Thoracic aorta (tissue), 2 donors: ENCODE results near the gene PPP1R3D. TPM values are rescaled to one million over a fixed set of nuclear protein-coding genes. Genes with fewer than 3 reads are reported as not detected.

Experiments
- ATAC-seq: fragments of 150-250 bp; one replicate; pipeline ENCODE4 v1.8.0; 2017; ENCODE audit warnings: low read depth; ENCODE audit not compliant: insufficient number of reproducible peaks, low FRiP score
- DNase-seq: peaks from one replicate; pipeline ENCODE4 v3.0.0-alpha.2; 2020; ENCODE audit warnings: low spot score
- H3K27ac ChIP-seq, 2 donors: fragments of 200-600 bp; sonication (generic); 1 replicate in 1 of 2; 2 replicates in 1 of 2; pipeline ENCODE4 v1.5.1; 2016; ENCODE audit warnings: mild to moderate bottlenecking in 2 of 2, moderate library complexity in 2 of 2
- H3K27me3 ChIP-seq: fragments of 200-600 bp; sonication (generic); replicated peaks from 2 replicates; pipeline ENCODE4 v1.6.0; 2016; ENCODE audit warnings: mild to moderate bottlenecking; ENCODE audit not compliant: insufficient read depth
- H3K36me3 ChIP-seq: fragments of 200-600 bp; sonication (generic); one replicate; pipeline ENCODE4 v1.5.1; 2016
- H3K4me1 ChIP-seq, 2 donors: fragments of 200-600 bp; sonication (generic); 1 replicate in 1 of 2; 2 replicates in 1 of 2; pipeline versions ENCODE4 v1.5.1 to v1.6.0; 2016; ENCODE audit warnings: low read depth in 2 of 2, mild to moderate bottlenecking in 1 of 2; ENCODE audit not compliant: control insufficient read depth in 1 of 2
- H3K4me3 ChIP-seq: fragments of 200-600 bp; sonication (generic); 2 replicates; pipeline ENCODE4 v1.5.1; 2016; ENCODE audit warnings: mild to moderate bottlenecking
- H3K9me3 ChIP-seq: fragments of 200-600 bp; sonication (generic); 2 replicates; pipeline ENCODE4 v1.5.1; 2016
- CTCF ChIP-seq: fragments of 200-600 bp; sonication (generic); IDR thresholded peaks from one replicate; pipeline ENCODE4 v1.5.1; 2019; ENCODE audit warnings: antibody characterized with exemption
- total RNA-seq, 2 donors: library from RNA; depleted of rRNA; stranded (reverse); fragments of >200 nt; gene quantifications; one replicate each; pipeline versions ENCODE4 v1.1.0 to v1.2.3, GENCODE V29; 2016

PPP1R3D gene
- total RNA-seq, 2 donors from 2014 or later = 10.5 to 13.0 TPM

DNA sequence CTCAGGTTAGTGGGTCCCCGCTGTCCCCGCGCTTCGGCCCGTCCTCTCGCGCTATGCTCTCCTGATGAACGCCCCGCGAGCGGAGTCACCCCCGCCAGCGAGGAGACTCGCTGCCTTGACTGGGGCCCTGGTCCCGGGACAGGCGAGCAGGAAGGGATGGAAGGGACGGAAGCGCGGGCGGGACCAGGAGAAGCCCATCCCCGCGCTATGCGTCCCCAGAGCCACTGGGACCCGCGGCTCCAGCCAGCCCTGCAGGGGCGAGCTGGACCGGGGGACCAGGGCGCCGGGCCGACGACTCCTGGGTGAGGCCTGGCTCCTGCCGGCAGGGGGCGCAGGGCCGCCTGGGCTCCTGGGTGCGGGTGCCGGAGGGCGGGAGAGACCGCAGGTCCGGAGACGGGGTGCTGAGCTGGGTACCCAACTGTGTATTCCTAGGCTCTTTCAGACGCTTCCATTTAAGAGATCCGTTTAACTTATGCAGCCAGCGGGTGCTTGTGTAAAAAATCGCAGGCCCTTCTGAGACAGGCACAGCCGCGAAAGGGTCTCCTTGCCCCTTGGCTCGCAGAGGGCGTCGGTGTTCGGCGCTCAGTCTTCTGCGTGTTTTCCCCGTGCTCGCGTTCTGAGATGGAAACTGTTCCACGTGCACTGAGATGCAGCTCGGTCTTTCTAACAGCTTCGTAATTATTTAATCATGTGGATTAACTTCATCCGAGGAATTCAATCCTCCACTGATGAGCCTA, 6.1 kb downstream of the PPP1R3D start:
- DNase-seq (no peak), ATAC-seq (peak; percentile 80)
- no peaks in the 10 kb centered on the region for H3K27me3 ChIP-seq
- peak overlapping the region; percentile 90 for H3K4me3 ChIP-seq
- no peaks in the 10 kb centered on the region for H3K36me3 ChIP-seq
- H3K27ac ChIP-seq = peak overlapping the region in 1 of 2 donors; percentile 50
- peaks cover 13 to 25% of the 10 kb centered on the region in 2 donors for H3K4me1 ChIP-seq
- peak; percentile 97 for TF ChIP-seq CTCF
- H3K9me3 ChIP-seq = no peaks in the 10 kb centered on the region

GRCh38 chr20:59933296-59933848, 6.7 kb downstream of the PPP1R3D start, which contains the start of gene SYCP2:
Gene SYCP2 (minus strand): TSS chr20:59933637. CDS start chr20:59922413, 11,224 bp downstream.
- no peak for DNase-seq

GRCh38 chr20:59932616-59933295, 7.3 kb downstream of the PPP1R3D start:
- ATAC-seq (no peak), DNase-seq (no peak)
- Histone ChIP-seq H3K36me3 (no peaks in the 10 kb centered on the region), H3K4me1 (peaks cover under 1 to 13% of the 10 kb centered on the region in 2 donors), H3K9me3 (no peaks in the 10 kb centered on the region), H3K27ac (no peak overlapping the region), H3K27me3 (no peaks in the 10 kb centered on the region), H3K4me3 (peak overlapping the region; percentile 90)
- no peak for TF ChIP-seq CTCF

More at GRCh38 chr20:59933296-59933848, 6.7 kb downstream of the PPP1R3D start, which contains the start of gene SYCP2:
- TF ChIP-seq CTCF = no peak
- no peaks in the 10 kb centered on the region for H3K36me3 ChIP-seq
- H3K27ac ChIP-seq = peak within 1 kb of the TSS in 1 of 2 donors; percentile 50
- peaks cover 6 to 19% of the 10 kb centered on the region in 2 donors for H3K4me1 ChIP-seq
- H3K27me3 ChIP-seq = no peaks in the 10 kb centered on the region
- H3K4me3 ChIP-seq = peak within 1 kb of the TSS; percentile 90
- H3K9me3 ChIP-seq = no peaks in the 10 kb centered on the region
- ATAC-seq = peak; percentile 31

- H3K27ac ChIP-seq = no peak overlapping the region
- H3K36me3 ChIP-seq = no peaks in the 10 kb centered on the region
- no peak for TF ChIP-seq CTCF
- ATAC-seq (no peak), DNase-seq (no peak)
- H3K27me3 ChIP-seq = no peaks in the 10 kb centered on the region
- no peak overlapping the region for H3K4me3 ChIP-seq
- peaks cover 0 to 2% of the 10 kb centered on the region in 2 donors for H3K4me1 ChIP-seq
- H3K9me3 ChIP-seq = no peaks in the 10 kb centered on the region
Observed at GRCh38 chr20:59931511-59932312, 8.4 kb downstream of the PPP1R3D start.
